A549 (cell line): ENCODE measurements around the gene XIAP. TPM values are rescaled to one million over a fixed set of nuclear protein-coding genes. Genes with fewer than 3 reads are reported as not detected.

ENCODE experiments used
- ATAC-seq, 2 experiments: fragments of 200-7000 bp in 1 of 2; fragments of >200 bp in 1 of 2; cut with Nextera tagmentation in 1 of 2; cut with Tn5 transposase in 1 of 2; 3 replicates each; pipeline versions ENCODE4 v1.8.0 to v1.9.1; 2018 to 2020; ENCODE audit warnings: mild to moderate bottlenecking in 1 of 2, moderate library complexity in 1 of 2
- CTCF ChIA-PET: fragments of 300-600 bp; sonication (Branson Sonifier 250); formaldehyde crosslinking; extraction: SDS; loops from one replicate; lab custom pipeline; 2021; ENCODE audit warnings: antibody characterized with exemption, inconsistent platforms; lab: Yijun Ruan, JAX
- POLR2A ChIA-PET: fragments of 350-600 bp; formaldehyde crosslinking; extraction: SDS; loops from one replicate; lab custom pipeline; 2021; ENCODE audit warnings: antibody characterized with exemption, inconsistent platforms; lab: Yijun Ruan, JAX
- DNase-seq, 2 experiments: peaks; one replicate each; pipeline versions ENCODE4 v3.0.0 to v3.0.0-alpha.2; 2011 to 2016; ENCODE audit warnings: low read depth in 1 of 2, low spot score in 1 of 2
- FAIRE-seq: peaks from 2 replicates; lab custom pipeline; 2011; peaks lifted over from hg19 to GRCh38; lab: Jason Lieb, UNC
- H3K27ac ChIP-seq, 2 experiments: fragments of >200 bp; sonication (Bioruptor Twin); formaldehyde crosslinking; 3 replicates each; pipeline ENCODE4 v1.5.1; 2016 to 2017
- H3K4me1 ChIP-seq: fragments of >200 bp; sonication (Bioruptor Twin); formaldehyde crosslinking; 3 replicates; pipeline ENCODE4 v1.6.1; 2016
- H3K4me2 ChIP-seq: fragments of >200 bp; sonication (Bioruptor Twin); formaldehyde crosslinking; 3 replicates; pipeline ENCODE4 v1.6.1; 2016
- H3K4me3 ChIP-seq: fragments of >200 bp; sonication (Bioruptor Twin); formaldehyde crosslinking; 3 replicates; pipeline ENCODE4 v1.5.1; 2016
- H3K9me3 ChIP-seq: fragments of >200 bp; sonication (Bioruptor Twin); formaldehyde crosslinking; 3 replicates; pipeline ENCODE4 v1.6.1; 2016
- ATOH8 ChIP-seq: fragments of 250-450 bp; sonication (Bioruptor Pico); IDR thresholded peaks from 2 replicates; pipeline ENCODE4 v1.5.0; 2020; ENCODE audit warnings: low read depth, mild to moderate bottlenecking, moderate library complexity
- CBX2 ChIP-seq: fragments of 200-600 bp; sonication (generic); IDR thresholded peaks from 2 replicates; pipeline ENCODE4 v1.6.1; 2016; ENCODE audit warnings: low read depth, mild to moderate bottlenecking, borderline replicate concordance
- CHD4 ChIP-seq: fragments of 200-600 bp; sonication (generic); IDR thresholded peaks from 2 replicates; pipeline ENCODE4 v1.6.1; 2016; ENCODE audit warnings: antibody characterized with exemption, mild to moderate bottlenecking, borderline replicate concordance
- CTCF ChIP-seq: fragments of >200 bp; sonication (Bioruptor Twin); formaldehyde crosslinking; IDR thresholded peaks from 3 replicates; pipeline ENCODE4 v1.5.1; 2016
- ESRRA ChIP-seq: fragments of 150-350 bp; IDR thresholded peaks from 2 replicates; pipeline ENCODE4 v1.6.1; 2014; ENCODE audit warnings: mild to moderate bottlenecking, low read length, borderline replicate concordance
- FOSL2 ChIP-seq, 2 experiments: fragments of 450-650 bp in 1 of 2; fragments of >200 bp in 1 of 2; sonication (Bioruptor Twin) in 1 of 2; formaldehyde crosslinking; IDR thresholded peaks; 2 replicates each; pipeline versions ENCODE4 v1.5.0 to v1.6.1; 2016 to 2020; ENCODE audit warnings: mild to moderate bottlenecking in 1 of 2, moderate library complexity in 1 of 2
- HOXB13 ChIP-seq: fragments of 250-450 bp; sonication (Bioruptor Pico); IDR thresholded peaks from 2 replicates; pipeline ENCODE4 v1.5.0; 2020; ENCODE audit warnings: low read depth, mild to moderate bottlenecking, moderate library complexity
- KDM1A ChIP-seq: fragments of 200-600 bp; sonication (generic); IDR thresholded peaks from 2 replicates; pipeline ENCODE4 v1.6.1; 2016; ENCODE audit warnings: low read depth, mild to moderate bottlenecking
- MAX ChIP-seq: IDR thresholded peaks from 2 replicates; pipeline ENCODE4 v1.6.1; 2012
- MAZ ChIP-seq: fragments of 150-350 bp; IDR thresholded peaks from 2 replicates; pipeline ENCODE4 v1.6.1; 2014; ENCODE audit warnings: antibody characterized with exemption, low read depth, low read length, borderline replicate concordance
- POLR2A ChIP-seq: IDR thresholded peaks from 2 replicates; pipeline ENCODE4 v1.6.1; 2012; ENCODE audit warnings: mild to moderate bottlenecking, low read length
- POLR2AphosphoS2 ChIP-seq: conservative IDR thresholded peaks from 2 replicates; pipeline ENCODE4 v1.6.1; 2012; ENCODE audit warnings: low read length, improper control_type of control experiment, inconsistent platforms
- SMC3 ChIP-seq: fragments of >200 bp; sonication (Bioruptor Twin); formaldehyde crosslinking; IDR thresholded peaks from 3 replicates; pipeline ENCODE4 v1.6.1; 2018; ENCODE audit warnings: inconsistent platforms
- TFCP2L1 ChIP-seq: fragments of 250-450 bp; sonication (Bioruptor Pico); IDR thresholded peaks from 2 replicates; pipeline ENCODE4 v1.5.0; 2021; ENCODE audit warnings: mild to moderate bottlenecking
- TP53 ChIP-seq: fragments of 250-450 bp; sonication (Bioruptor Pico); IDR thresholded peaks from 2 replicates; pipeline ENCODE4 v1.5.0; 2021; ENCODE audit warnings: mild to moderate bottlenecking, moderate library complexity
- USF2 ChIP-seq: fragments of 450-650 bp; IDR thresholded peaks from 2 replicates; pipeline ENCODE4 v1.6.1; 2014; ENCODE audit warnings: antibody characterized with exemption
- ZFP36 ChIP-seq: fragments of 450-650 bp; IDR thresholded peaks from 2 replicates; pipeline ENCODE4 v1.6.1; 2014; ENCODE audit warnings: borderline replicate concordance; ENCODE audit not compliant: partially characterized antibody
- WGBS: methylation state at CpG from one replicate; pipeline ENCODE4 v1.1.6; 2017; ENCODE audit errors: missing lambda C conversion rate; 5-methylcytosine and 5-hydroxymethylcytosine counted together
- polyA plus RNA-seq, 4 experiments: library from polyadenylated mRNA; depleted of rRNA in 3 of 4; stranded (reverse); fragments of >200 nt; fragmentation: RNase III in 1 of 4; extraction: RNeasy Plus Mini Kit Qiagen cat#74134 plus additional on column Dnase treatment in 1 of 4; gene quantifications; 2 replicates in 3 of 4; 3 replicates in 1 of 4; pipeline ENCODE4 v1.2.3, GENCODE V29; 2011 to 2017
- TF ChIP-seq, protein P1 (sequence below): fragments of 150-350 bp; IDR thresholded peaks from 2 replicates; pipeline ENCODE4 v1.6.1; 2014; ENCODE audit warnings: low read depth, mild to moderate bottlenecking, low read length
- TF ChIP-seq, protein P2 (sequence below): fragments of 200-600 bp; sonication (generic); IDR thresholded peaks from 2 replicates; pipeline ENCODE4 v1.6.1; 2016; ENCODE audit warnings: antibody characterized with exemption, mild to moderate bottlenecking, moderate library complexity

XIAP gene
- polyA plus RNA-seq, 2 of the 4 experiments (the other 2 are of a cell fraction) = 42.9 to 44.1 TPM

- H3K4me2 ChIP-seq = 0 out of 3 replicates have a peak overlapping the region, but pooled peaks have one; percentile 20
- ChIA-PET POLR2A (no interaction called here), CTCF (no interaction called here)
- peaks cover 13% of the 10 kb centered on the region for H3K4me1 ChIP-seq
- no peak for TF ChIP-seq MAX
- DNase-seq (no peak), ATAC-seq (no peak), FAIRE-seq (peak; percentile 70)
- 50% methylated on average over 8 of the region's 8 CpGs for WGBS
- H3K9me3 ChIP-seq = no peaks in the 10 kb centered on the region
- no peak overlapping the region; a peak in 2 of 6 replicates for H3K27ac ChIP-seq
- H3K4me3 ChIP-seq = no peak overlapping the region
These were observed 46.9 kb downstream of the XIAP start for GRCh38 chrX:123906557-123907316.

- Histone ChIP-seq H3K4me2 (no peak overlapping the region), H3K4me3 (no peak overlapping the region), H3K4me1 (peaks cover 13% of the 10 kb centered on the region), H3K27ac (no peak overlapping the region), H3K9me3 (no peaks in the 10 kb centered on the region)
- WGBS = 90% methylated on average over 4 of the region's 4 CpGs
- no peak for TF ChIP-seq CHD4
- TF ChIP-seq TFCP2L1 = no peak
- no peak for TF ChIP-seq POLR2AphosphoS2
- no peak for TF ChIP-seq CTCF
- TF ChIP-seq FOSL2 (IDR thresholded peaks at IDR 0.05) = no peak
- TF ChIP-seq FOSL2 (CRISPR knock-in tag; IDR thresholded peaks at IDR 0.05) = no peak
- TF ChIP-seq, protein P1, sequence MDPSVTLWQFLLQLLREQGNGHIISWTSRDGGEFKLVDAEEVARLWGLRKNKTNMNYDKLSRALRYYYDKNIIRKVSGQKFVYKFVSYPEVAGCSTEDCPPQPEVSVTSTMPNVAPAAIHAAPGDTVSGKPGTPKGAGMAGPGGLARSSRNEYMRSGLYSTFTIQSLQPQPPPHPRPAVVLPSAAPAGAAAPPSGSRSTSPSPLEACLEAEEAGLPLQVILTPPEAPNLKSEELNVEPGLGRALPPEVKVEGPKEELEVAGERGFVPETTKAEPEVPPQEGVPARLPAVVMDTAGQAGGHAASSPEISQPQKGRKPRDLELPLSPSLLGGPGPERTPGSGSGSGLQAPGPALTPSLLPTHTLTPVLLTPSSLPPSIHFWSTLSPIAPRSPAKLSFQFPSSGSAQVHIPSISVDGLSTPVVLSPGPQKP = no peak
- no peak for TF ChIP-seq MAZ
- no peak for TF ChIP-seq CBX2
- TF ChIP-seq HOXB13 (CRISPR knock-in tag) = no peak
- CTCF ChIA-PET = interaction anchor here (0.6 kb wide), 1 partner anchor 25 kb away, joined by 3 read pairs; no protein-coding TSS in a partner anchor
- DNase-seq (no peak), FAIRE-seq (peak; percentile 70), ATAC-seq (no peak)
- POLR2A ChIA-PET = no interaction called here
These were observed 49.7 kb downstream of the XIAP start for GRCh38 chrX:123909523-123909922.

DNA sequence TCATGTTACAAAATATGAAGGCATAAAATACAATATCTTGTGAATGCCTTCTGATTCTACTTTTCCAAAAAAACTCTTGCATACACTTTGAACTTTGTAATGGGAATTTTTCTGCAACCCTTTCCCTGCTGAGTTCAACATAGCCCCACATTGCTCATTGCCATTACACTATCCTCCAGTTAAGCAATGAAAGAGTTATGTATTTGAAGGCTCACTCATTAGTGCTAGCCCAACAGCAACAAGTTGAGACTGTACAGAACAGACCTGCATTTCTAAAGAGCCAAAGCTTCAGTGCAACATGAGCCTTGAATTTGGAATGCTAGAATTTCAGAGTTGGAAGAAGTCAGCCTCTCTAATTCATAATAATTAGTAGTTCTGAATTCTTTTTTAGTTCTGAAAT is 57.2 kb downstream of the XIAP start:
- ChIA-PET CTCF (interaction anchor here (0.7 to 1.2 kb wide), 2 partner anchors 33 to 36 kb away, joined by 3 to 4 read pairs; no protein-coding TSS in a partner anchor), POLR2A (interaction anchor here (0.6 to 1.1 kb wide), 2 partner anchors 57 to 139 kb away, joined by 3 to 5 read pairs; no protein-coding TSS in a partner anchor)
- peak overlapping the region in 1 of 2 experiments; percentile 65; a peak in 3 of 6 replicates for H3K27ac ChIP-seq
- DNase-seq (no peak), ATAC-seq (peak in 1 of 2 experiments; percentile 53; a peak in 2 of 6 replicates), FAIRE-seq (peak; percentile 92)
- no peaks in the 10 kb centered on the region for H3K9me3 ChIP-seq
- H3K4me2 ChIP-seq = no peak overlapping the region
- no peak for TF ChIP-seq KDM1A
- no peak for TF ChIP-seq CHD4
- TF ChIP-seq USF2 = no peak
- TF ChIP-seq POLR2A = no peak
- TF ChIP-seq, protein P2, sequence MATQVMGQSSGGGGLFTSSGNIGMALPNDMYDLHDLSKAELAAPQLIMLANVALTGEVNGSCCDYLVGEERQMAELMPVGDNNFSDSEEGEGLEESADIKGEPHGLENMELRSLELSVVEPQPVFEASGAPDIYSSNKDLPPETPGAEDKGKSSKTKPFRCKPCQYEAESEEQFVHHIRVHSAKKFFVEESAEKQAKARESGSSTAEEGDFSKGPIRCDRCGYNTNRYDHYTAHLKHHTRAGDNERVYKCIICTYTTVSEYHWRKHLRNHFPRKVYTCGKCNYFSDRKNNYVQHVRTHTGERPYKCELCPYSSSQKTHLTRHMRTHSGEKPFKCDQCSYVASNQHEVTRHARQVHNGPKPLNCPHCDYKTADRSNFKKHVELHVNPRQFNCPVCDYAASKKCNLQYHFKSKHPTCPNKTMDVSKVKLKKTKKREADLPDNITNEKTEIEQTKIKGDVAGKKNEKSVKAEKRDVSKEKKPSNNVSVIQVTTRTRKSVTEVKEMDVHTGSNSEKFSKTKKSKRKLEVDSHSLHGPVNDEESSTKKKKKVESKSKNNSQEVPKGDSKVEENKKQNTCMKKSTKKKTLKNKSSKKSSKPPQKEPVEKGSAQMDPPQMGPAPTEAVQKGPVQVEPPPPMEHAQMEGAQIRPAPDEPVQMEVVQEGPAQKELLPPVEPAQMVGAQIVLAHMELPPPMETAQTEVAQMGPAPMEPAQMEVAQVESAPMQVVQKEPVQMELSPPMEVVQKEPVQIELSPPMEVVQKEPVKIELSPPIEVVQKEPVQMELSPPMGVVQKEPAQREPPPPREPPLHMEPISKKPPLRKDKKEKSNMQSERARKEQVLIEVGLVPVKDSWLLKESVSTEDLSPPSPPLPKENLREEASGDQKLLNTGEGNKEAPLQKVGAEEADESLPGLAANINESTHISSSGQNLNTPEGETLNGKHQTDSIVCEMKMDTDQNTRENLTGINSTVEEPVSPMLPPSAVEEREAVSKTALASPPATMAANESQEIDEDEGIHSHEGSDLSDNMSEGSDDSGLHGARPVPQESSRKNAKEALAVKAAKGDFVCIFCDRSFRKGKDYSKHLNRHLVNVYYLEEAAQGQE = no peak
- no peak for TF ChIP-seq TP53 (CRISPR knock-in tag)
- TF ChIP-seq ATOH8 (CRISPR knock-in tag) = no peak
- no peak for TF ChIP-seq MAX
- TF ChIP-seq ESRRA = no peak
- TF ChIP-seq SMC3 = no peak
- no peak for TF ChIP-seq ZFP36
- no peak overlapping the region for H3K4me3 ChIP-seq
- H3K4me1 ChIP-seq = peaks cover 36% of the 10 kb centered on the region; the same call in 2 of the 3 replicates
